ENCODE data around the gene BEX4.

Gene BEX4

DNA sequence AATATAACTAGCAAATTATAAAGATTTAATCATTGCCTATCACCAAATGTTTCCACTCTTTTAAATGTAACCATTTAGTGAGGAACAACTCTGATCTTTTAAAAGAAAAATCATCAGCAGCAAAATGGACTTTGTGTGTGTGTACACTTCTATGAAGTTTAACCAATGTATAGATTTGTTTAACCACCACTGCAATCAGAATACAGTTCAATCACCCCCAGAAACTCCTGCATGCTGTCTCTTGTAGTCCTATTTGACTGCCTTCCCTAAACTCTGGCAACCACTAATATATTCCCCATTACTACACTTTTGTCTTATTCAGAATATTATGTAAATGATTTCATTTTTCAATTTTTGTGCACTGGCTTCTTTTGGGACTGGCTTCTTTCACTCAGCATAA is 41.7 kb downstream of the BEX4 start:
- TF ChIP-seq, protein P1, sequence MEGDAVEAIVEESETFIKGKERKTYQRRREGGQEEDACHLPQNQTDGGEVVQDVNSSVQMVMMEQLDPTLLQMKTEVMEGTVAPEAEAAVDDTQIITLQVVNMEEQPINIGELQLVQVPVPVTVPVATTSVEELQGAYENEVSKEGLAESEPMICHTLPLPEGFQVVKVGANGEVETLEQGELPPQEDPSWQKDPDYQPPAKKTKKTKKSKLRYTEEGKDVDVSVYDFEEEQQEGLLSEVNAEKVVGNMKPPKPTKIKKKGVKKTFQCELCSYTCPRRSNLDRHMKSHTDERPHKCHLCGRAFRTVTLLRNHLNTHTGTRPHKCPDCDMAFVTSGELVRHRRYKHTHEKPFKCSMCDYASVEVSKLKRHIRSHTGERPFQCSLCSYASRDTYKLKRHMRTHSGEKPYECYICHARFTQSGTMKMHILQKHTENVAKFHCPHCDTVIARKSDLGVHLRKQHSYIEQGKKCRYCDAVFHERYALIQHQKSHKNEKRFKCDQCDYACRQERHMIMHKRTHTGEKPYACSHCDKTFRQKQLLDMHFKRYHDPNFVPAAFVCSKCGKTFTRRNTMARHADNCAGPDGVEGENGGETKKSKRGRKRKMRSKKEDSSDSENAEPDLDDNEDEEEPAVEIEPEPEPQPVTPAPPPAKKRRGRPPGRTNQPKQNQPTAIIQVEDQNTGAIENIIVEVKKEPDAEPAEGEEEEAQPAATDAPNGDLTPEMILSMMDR (IDR thresholded peaks at IDR 0.05; ENCODE audit: insufficient read depth, low read depth, low read length, missing control alignments) = no peak
- DNase-seq (ENCODE audit: low read depth) = no peak
- no peak overlapping the region for H3K4me3 ChIP-seq (ENCODE audit: low read length)

DNA sequence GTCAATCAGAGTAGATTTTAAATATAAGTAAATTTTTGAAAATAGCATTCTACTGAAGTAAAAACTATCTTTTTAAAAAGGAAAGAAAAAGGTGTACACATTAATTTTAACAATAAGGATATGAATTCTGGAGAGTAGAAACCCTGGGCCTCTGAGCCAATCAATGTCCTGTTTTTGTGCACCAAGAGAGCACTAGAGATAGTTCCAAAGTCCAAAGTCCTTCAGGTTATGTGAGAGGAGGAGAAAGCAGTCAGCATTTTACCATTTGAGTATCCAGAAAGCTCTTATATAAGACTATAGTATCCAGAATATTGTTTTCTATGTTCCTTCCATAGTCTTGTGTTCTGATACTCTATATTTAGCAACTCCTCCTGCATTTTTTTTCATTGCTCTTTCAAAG is 43.4 kb downstream of the BEX4 start:
- H3K4me3 ChIP-seq (ENCODE audit: low read length) = no peak overlapping the region
- DNase-seq (ENCODE audit: low read depth) = no peak
- TF ChIP-seq, protein P1 (IDR thresholded peaks at IDR 0.05; ENCODE audit: insufficient read depth, low read depth, low read length, missing control alignments) = no peak
